Activated T-cell treated with anti-CD3 and anti-CD28 coated beads for 1 hour (primary cell): ENCODE data around the gene LYZL4.
A peak's percentile ranks its signal among the peaks of the same experiment; 100 is the strongest.

Experiments used
- DNase-seq: peaks from one replicate; pipeline ENCODE4 v3.0.0-alpha.2; 2020; ENCODE audit warnings: low read depth

LYZL4 gene

DNA sequence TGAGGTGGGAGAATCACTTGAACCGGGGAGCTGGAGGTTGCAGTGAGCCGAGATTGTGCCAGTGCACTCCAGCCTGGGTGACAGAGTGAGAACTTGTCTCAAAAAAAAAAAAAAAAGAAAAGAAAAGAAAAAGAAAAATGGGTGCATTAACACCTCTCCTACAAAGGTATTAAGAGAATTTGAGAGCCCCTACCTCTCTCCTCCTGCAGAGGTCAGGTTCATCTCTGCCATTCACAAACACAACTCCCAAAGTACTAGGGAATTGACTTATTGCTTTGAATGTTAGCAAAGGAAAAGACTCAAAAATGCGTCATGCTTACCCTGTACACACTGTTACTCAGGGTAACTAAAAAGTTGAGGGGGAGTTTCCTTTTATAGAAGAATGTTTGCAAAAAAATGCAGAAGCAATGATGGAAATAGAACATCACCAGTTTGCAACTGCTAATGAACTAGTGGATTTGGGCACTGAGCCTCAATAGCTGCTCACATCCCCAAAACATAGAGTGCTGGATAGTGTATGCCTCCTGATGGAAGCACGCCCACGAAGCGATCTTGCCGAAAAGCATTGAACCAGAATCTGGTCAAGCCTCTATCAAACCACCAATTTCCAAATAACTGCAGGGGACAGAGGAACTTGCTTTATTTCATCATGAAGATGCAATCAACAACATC is 15.5 kb upstream of the LYZL4 start:
- DNase-seq, result no peak

DNA sequence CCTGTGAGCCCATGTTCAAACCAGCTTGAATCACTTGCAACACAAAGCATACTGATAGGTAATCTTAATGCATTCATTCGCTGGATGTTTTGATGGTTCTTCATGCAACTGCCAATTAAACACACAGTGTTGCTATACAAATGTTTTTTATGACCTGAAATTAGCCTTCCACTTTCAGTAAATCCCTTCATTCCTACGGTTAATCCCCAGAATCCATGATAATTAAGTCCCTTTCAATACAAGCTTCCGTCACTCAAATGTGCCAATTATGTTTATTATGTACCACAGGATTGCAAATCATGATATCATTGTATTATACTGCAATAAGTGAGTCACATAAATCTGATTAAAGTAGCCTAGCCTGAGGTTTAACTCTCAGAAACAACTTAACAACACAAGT is 14.5 kb upstream of the LYZL4 start:
- no peak for DNase-seq

DNA sequence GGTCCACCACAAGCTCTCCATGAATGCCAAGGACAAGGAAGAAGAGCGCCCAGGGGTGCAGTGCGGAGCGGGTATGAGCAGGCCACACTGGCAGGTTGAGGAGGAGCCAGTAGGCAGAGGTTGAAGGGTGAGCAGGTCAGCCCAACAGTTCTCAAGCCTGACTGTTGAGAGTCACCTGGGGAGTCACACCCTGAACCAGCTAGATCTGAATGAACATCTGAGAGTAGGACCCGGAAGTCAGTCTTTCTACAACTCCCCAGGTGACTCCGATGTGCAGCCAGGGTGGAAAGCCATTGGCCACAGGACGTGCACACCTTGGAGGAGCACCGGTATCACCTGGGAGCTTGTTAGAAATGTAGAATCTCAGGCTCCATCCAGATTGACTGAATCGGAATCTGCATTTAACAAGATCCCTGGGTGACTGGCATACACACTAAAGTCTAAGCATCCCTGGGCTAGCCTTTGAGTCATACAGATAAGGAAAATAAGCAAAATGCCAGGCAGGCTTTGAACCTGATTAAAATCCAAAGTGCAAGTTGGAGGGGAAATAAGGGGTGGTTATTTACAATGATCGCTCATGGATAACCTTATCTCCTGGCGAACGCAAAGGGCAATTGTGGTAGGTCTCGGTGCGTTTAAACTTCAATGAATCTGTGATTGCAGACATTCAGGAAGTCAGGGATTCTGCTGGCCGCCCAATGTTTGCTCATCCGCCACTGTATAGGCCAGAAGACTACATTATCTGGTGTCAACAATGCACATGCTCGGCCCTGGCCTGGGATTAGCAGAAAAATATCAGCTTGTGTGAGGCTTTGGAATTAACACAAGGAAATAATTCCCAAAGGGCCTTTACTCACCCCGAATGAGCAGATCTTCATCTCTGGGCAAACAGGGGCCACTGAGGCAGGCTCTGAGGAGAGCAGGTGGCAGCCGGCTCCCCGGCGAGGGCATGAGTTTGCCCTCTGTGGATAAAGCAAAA is 11.7 kb upstream of the LYZL4 start:
- DNase-seq, result no peak

DNA sequence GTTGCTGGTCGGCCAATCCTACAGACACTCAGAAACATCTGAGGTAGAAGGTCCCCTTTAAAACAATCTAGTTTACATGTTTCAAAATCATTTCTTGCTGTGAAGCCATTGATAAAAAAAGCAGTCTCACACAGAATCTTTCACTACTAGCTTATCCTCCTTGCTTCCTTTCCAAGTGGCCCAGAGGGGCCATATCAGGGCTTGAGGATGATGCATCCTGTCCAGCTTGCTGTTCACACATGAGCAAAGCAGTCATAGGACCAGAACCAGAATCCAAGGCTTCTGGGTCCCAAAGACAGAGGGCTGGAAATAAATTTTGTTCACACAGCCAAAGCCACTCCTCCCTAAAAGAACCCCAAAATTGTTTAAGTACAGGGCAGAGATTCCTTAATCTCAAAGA is 9.2 kb upstream of the LYZL4 start:
- DNase-seq, result no peak

DNA sequence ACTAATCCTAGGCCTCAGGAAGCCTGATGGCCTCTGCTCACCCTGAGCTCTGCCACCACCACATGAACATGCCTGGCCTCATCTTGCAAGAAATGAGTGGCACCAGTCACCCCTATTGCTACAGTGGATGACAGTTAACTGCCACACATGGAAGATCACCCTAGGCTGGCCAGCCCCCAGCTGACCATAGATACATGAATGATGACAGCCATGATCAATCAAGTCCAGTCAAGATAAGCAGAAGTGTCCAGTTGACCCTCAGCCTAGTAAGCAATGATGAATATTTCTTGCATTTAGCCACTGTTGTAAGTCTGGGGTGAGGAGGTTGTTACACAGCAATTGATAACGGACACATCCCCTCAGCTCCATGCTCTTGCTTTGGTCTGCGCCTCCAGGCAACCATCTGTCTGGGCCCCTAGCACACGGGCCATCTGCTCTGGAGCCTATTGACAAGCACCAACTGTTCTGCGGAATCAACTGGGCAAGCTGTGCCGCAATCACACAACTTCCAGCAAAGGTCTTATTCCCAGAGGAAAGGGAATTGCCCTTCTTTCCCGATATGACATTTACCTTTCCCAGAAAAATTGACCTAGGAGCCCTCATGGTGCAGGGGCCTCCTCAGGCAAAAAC is 2.2 kb upstream of the LYZL4 start:
- DNase-seq, result no peak

DNA sequence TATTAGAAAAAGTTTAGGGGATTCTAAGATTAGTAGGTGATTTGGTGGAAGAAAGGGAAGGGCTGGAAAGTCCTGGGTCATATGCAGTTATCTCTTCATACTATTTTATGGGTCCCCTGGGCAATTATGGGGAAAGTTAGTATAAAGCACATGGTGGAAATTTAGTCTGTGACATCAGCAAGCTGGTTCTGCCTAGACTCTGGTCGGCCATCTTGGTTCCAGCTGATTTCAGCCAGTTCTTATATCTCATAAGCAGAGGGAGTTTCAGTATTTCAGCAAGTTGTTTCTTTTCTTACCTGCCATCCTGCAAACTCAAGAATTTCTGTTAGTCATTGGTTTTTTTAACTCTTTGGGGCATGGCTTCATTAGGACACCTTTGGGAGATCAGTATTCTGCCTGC is 1.0 kb upstream of the LYZL4 start:
- DNase-seq, result no peak

DNA sequence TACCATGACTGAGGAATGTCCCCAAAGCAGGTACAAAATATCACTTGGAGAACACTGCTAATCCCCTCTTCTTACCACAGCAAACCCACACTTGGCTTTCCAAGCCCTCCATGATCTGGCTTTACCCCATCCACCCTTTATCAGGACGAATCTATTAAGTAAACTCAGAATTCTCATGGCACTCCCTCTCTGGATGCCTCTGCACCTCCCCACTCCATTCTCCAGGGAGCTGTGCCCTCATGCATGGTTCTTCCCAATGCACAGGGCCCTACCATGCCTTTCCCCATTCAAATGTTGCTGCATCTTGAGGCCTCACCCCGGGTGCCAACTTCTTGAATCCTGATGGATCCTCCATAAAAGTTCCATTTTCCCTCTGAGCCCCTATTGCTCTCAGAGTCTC is 2.3 kb downstream of the LYZL4 start:
- no peak for DNase-seq

DNA sequence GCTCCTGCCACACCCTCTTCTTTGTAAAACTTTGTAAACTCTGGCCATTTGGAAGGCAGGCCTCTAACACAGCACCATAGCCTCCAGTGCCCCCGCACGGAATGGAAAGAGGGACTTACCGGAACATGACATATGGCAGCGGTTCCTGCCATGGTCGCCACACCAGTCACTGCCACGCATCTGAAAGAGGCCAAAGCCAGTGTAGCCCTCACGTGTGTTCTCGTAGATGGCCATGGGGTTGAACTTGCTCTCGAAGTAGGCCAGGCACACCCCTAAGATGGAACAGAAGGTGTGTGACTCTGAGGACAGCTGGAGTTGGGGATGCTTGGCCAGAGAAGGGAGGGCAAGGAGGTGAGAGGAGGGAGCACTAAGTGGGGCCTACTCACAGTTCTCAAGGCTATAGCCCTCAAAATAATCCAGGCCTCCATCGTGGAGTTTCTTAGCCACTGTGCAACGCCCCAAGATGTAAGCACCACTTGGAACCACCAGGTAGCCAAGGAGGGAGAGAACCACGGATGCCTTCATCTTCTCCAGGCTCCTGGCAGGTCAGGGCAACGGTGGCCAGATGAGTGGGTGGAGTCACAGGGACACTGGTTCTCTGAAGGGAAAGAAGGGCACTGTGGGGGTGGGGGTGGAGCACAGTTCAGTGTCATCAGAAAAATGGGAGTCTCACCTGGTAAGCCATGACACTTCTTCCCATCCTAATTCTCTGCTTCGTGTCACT is 3.5 kb downstream of the LYZL4 start:
- no peak for DNase-seq

DNA sequence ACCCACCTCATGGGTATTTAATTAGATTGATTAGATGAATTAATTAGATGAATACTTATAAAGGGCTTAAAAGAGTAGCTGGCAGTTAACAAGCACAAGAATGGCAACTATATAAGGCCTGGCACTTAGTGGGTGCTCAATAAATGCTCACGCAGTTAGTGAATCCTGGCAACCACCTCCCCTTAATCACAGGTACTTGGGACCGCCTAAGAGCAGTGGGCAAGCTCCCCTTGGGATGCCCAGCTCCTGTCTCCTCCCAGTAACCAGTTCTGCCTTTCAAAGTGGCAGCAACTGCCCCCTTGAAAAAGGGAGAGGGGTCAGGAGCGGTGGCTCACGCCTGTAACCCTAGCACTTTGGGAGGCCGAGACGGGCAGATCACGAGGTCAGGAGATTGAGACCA is 4.6 kb downstream of the LYZL4 start:
- DNase-seq, result no peak

DNA sequence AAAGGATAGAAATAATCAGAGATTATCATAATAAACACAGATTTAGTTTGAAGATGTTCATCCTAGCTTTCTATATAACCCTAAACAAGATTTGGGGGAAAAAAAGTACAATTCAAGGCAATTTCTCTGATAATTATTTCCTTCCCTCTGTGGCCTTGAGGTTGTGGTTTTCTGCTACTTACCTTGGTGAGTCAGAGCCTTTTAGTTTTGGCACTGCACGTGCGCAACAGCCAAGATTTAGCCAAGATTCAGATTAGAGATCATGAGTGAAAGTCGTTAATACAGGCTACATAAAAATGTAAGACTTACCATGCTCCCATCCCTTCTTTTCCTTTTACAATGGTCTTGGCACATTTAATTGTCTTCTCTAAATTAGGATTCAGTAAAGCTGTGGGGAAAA is 6.7 kb downstream of the LYZL4 start:
- no peak for DNase-seq

DNA sequence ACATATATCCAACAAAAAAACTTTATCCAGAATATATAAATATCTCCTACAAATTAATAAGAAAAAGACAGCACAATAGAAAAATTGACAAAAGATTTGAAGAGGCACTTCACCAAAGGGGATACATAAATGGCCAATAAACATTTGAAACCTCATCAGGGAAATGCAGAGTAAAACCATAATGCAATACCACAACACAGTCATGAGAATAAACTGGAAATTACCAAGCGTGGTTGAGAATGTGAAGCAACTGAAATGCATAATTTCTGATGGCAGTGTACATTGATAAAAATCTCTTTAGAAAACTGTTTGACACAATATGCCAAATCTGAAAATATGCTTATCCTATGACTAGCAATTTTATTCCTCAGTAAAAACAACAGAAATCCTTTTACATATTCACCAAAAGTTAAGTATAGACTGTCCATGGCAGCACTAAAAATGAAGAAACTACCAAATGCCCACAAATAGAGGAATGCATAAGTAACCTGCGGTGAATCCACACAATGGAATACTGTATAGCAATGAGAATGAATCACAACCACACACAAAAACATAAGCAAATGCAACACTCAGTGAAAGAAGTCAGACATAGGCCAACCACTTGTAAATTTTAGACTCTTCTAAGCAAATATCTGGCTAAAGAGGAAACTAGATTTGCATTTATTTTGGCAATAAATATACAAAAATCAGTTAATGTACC is 7.9 kb downstream of the LYZL4 start:
- DNase-seq, result no peak

DNA sequence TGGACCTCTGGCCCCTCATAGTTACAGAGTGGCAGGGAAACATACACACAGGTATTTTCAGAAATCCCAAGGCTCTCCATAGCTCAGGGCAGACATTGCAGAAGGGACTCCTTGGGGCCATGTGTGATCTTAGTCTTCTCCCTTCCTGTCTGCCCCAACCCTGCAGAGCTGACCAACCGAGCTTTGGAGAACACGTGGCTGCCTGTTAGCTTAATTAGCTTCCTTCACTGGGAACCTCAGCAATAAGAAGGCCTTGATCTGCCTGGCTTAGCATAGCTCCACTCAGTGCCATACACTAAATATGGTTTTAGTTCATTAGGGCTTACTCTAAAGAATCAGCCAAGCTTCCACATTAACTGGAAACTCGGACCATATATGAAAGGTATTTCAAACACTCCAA is 12.3 kb downstream of the LYZL4 start:
- DNase-seq, result no peak

DNA sequence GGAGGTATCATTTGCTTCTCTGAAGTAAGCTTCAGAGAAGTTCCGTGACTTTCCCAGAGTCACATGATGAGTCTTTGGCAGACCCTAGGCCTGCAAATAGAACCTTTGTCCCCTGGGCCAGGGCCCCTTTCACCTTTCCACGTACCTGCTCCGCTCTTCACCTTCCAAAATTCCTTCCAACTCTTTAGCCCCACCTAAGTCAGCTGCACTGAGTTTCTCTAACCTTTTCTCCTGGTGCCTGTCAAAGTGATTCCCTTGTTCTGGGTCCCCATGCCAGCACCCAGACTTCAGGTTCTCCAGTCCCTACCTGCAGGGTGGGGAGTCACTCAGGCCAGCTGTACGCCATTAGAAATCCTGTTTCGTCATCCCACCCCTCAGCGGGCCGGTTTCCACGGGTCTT is 12.8 kb downstream of the LYZL4 start:
- DNase-seq, result no peak

DNA sequence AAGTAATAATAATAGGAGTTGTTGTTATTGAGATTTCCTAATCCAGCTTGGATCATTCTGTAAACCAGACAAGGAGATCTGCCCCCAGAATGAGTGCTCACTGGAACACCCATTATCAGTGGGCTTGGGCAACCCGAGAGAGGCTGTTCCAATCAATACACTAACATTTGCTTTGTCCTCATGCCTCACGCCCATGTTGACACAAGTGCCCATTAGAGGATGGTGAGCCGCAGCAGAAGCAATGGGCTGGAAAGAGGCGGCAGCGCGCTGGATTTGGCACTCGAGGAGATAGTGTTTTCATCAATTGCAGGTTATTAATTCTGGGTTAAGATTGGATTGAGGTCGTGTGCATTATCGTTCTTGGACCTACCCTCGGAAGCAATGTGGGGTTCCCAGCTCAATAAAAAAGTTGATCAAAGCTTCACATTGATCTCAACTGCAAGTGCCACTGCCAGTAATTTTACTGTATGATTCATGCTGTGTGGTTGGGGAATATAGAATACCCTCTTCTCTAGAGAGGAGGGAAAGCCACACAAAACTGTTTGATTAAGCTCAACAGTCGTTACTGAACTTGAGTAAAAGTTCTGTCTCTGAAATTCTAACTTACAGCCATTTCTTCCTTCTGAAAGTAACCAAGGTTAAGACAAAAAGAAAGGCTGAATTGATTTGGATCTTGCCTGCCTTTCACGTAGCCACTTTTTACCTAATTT is 15.7 kb downstream of the LYZL4 start:
- no peak for DNase-seq

DNA sequence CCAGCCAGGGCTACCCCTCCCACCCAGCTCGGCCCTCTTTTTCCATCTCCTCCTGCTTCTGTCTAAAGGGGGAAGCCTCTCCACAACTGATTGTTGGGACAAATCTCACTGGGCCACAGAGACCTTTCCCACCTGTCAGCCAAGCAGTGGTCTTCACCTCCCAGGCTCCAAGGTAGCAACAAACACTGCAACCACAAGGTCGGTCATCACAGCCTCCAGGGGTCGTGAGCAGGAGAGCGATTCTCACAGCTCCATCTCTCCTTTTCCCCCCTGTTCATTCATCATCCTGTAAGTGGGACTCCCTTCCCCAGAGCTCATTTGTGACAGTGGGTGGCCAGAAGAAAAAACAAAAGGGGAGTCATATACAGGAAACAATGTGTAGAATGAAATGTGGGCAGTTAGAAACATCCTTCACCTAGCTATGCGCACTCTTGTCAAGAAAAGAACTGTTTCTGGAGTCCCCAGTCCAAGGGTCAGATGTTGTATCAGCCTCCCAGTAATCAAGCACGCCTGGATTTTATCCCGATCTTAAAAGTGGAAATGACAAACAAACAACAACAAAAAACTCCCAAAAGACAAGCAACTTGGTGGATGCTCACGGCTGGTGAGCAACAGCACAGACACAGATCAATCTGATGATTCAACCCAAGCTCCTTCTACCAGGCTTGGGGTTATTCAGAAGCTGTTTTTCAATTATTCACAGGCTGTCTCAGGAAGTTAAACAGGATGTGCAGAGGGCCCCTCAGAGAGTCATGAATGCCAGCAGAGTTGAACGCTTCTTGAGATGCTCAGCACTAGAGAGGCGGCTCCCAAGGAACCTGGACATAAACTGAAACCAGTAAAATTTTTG is 22.4 kb downstream of the LYZL4 start:
- peak; percentile 12 for DNase-seq

DNA sequence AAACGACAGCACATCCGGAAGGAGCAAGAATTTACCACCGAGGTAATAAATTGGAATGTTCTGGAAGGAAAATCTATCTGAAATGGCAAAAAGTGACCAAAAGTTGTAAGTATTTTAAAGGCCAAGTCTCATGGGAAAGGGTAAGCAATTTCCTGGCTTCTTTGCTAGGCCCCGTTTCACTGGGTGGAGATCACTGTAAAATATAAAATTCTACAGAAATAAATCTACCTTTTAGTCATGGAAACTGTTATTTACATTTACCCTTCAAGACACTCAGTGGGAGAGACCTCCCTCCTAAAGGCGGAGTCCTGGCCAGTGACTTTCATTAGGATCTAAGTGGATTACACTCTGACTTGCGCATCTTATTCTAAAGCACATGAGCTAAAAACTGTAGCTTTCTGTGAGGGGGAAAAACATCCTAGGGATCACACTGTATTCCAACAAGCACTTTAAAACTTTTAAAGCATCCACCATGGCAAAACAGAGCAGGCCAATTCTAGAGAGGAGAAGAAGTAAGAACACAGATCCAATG is 28.8 kb downstream of the LYZL4 start:
- no peak for DNase-seq

DNA sequence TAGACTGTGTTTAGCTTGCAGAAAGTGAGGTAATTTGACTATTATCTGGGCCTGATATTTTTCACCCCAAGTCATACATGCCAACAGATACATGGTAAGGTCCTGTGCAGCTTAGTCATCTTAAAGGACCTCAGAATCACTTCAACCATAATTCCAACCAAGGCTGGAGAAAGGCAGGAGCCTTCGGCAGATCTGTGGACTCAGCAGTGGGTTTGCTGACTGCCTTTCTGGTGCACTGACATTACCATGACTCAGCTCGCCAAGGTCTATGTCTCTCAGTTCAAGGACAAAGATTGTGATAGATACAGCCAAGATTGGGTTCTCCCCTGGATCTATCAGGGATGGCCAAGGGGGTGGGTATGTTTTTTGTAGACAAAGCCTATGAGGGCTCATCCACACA is 32.7 kb downstream of the LYZL4 start:
- no peak for DNase-seq

DNA sequence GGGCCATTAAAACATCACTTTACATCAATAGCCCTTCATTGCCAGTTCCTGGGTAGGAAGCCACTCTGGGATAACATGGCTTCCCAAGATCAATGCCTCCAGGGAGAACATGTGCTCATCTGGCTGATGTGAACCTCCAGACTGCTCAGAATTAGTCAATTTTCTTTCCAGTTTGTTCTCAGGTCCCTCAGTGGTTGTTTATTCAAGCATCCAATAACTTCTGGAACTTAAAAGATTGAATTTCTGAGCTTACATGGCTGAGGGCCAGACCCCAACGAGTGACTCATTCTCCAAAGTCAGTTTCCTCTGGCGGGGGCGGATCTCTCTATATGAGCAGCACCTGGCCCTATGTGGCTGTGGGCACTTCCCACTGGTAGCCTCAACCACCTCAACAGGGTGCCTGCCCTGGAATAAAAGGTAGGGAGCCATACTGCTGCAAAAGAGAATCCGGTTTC is 34.0 kb downstream of the LYZL4 start:
- DNase-seq, result peak; percentile 9

DNA sequence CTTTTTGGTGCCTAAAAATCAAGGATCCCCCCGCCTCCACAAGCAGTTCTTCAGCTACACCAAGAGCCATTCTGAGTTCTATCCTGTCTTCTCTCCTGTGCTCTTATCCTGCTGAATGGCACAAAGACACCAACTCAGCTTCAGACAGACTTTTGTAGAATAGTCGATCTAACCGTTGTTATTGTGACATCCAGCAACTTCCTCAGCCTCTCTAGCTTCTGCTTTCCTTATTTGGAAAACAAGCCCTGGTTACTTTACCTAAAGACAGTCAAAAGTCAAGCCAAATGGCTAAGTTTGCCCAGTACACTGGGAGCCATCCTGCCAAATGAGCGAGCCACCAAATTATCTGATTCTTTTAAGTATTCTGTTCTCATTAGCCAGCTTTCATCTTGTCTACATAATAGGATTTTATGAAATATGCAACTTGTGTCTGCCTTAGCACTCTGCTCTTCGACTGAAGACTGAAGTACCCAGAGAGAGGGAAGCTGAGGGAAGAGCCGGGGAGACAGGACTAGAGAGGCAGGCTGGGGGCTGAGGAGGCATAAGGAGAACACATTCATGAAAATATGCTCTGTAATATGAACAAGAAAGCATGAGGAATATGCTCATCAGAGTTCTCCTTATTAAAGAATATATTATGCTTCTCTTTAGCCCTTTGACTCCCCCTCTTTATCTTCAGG is 35.1 kb downstream of the LYZL4 start:
- DNase-seq, result no peak
